GM21381 (cell line): ENCODE results near the gene TNXB.

ENCODE experiments used
- ATAC-seq: cut with Tn5 transposase; IDR thresholded peaks from one replicate; pipeline ENCODE4 v1.9.1; 2021; ENCODE audit warnings: mild to moderate bottlenecking, moderate library complexity; ENCODE audit not compliant: unreplicated experiment

Gene TNXB

DNA sequence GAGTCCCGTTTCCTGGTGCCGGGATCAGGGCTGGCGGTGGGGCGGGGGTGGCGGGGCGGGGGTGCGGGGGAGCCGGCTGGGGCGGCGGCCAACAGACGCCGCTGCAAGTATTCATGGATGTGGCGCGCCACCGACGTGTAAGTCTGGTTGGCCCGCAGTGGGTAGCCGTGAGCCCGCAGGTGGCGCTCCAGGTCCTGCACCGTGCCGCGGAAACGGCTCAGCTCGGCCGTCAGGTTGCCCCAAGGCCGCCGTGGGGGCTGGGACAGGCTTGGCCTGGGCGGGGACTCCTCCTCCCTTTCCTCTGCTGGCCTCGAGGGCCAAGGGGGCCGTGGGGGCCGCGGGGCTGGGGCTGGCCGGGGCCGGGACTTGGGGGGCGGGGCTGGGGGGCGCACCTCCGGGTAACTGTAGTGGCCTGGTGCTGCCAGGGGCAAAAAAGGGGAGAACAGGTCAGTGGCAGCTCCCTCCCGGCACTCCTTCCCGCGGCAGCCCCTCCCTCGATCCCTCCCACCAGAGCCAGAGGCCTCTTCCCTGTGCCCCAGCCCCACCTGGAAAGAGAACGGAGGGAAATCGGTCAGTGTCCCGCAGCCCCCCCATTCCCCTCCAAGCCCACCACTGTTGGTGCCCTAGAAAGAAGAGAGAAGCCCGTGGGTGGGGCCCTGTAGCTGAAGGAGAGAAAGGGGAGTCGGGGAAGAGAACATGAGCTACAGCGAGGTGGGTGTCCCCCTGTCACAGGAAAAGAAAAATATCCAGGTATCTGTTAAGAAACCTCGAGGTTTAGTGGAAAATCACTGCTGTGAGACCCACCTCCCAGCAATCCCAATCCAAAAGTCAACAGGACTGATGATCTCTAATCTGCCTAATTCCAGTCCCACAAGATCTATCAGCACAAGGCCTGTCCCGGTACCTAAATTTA, 21.3 kb downstream of the TNXB start:
- no peak for ATAC-seq

DNA sequence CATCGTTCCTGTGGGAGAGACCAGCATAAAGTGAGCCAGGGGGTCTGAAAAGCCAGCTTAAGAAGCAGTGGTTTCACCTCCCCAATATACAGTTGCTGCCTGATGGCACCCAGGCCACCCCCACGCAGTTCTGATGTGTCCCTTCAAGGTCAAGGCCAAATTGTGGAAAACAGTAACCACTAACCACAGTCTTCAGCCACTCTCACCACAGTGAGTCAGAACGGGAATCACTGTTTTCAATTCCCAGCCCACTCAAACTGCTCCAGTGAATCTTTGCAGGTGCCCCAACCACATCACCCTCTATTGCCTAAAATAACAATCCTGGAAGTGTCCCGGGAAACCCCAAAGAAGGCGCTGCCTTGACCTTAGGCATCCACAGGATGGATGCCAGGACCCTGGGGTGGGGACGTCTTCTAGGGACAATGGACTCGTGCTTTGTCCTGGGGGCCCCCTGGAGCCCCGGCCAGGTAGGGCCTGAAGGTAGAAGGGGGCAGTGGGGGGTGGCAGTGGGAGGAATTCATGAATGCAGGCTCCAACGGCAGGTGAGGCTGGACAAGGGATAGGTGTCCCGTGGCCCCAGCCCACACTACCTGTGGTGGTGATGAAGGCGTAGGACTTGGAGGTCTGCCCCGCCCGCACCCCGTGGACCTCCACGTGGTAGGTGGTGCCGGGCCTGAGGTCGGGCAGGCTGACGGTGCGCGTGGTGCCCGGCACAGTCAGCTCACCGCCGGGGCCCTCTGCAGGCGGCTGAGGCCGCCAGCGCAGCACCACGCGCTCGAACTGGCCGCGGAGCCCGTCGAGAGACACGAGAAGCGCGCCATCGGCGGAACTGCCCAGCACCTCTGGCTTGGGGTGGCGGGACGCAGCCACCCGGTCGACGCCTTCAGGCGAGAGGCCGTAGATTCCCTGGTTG, 22.2 kb downstream of the TNXB start:
- no peak for ATAC-seq

DNA sequence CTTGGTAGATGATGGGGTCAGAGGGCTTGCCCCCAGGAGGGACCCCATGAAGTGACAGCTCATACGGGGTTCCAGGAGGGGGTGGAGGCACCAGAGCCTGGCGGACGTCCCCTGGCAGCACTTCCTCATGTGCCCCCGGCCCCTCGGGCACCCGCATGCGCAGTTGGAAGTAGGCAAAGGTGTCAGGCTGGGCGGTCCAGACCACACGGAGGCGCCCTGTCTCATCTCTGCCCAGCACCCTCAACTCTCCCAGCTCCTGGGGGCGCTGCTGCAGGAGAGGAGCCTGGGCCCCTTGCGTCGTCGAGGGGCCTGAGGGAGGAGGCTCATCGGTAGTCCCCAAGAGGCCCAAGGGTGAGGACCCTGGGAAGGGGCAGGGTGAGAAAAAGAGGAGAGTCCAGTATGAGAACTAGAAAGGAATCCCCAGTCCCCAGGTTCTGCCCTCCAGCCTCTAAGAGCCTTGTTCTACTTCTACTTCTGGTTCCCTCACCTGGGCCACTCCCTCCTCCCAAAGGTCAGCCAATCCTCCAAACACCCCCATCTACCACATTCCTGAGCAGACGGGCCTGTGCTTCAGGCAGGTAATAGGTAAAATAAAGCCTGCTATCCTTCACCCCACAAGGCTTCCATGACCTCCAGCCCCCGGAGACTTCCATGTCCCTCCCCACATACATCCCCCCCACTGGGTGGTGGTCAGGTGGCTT, 23.2 kb downstream of the TNXB start:
- ATAC-seq, result no peak

- no peak for ATAC-seq
These were observed 24.4 kb downstream of the TNXB start for GRCh38 chr6:32084780-32085179.

GRCh38 chr6:32083812-32084768, 25.0 kb downstream of the TNXB start:
- ATAC-seq, result no peak

DNA sequence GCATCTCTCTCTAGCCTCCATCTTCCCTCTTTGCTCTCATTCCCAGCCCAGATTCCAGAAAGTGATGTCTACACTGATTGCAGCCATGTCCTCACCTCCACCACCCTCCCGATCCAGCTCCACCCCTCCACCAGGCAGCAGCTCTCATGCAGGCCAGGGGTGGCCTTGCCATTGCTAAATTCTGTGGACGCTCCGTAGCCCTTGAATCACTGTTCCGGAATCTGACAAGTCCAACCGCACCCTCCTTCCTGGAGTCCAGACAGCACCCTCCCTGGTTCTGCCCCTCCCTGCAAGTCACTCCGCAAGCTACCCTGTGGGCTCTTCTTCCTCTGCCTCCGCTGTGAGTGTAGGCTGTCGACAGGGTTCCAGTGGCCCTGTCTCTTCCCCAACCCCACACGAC, 26.2 kb downstream of the TNXB start:
- no peak for ATAC-seq

DNA sequence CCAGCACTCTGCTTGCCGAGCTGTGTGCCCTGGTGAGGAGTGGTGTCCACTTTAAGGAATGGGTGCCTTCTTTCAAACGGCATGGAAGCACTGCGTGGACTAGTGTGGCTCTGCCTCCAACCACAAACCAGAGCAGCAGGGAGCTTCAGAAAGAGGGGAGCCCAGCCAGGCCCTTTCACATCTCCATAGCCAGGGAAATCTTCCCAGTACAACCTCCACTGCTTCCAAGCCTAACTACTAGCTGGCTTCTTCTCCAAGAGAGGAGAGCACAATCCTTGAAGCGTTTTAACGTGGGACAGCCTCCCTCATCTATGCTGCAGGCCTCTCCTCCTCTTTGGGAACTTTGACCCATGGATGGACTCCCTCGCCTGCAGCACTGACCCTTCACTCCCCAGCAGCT, 26.7 kb downstream of the TNXB start:
- ATAC-seq, result no peak

- no peak for ATAC-seq
These were observed 27.8 kb downstream of the TNXB start for GRCh38 chr6:32081168-32081990.

DNA sequence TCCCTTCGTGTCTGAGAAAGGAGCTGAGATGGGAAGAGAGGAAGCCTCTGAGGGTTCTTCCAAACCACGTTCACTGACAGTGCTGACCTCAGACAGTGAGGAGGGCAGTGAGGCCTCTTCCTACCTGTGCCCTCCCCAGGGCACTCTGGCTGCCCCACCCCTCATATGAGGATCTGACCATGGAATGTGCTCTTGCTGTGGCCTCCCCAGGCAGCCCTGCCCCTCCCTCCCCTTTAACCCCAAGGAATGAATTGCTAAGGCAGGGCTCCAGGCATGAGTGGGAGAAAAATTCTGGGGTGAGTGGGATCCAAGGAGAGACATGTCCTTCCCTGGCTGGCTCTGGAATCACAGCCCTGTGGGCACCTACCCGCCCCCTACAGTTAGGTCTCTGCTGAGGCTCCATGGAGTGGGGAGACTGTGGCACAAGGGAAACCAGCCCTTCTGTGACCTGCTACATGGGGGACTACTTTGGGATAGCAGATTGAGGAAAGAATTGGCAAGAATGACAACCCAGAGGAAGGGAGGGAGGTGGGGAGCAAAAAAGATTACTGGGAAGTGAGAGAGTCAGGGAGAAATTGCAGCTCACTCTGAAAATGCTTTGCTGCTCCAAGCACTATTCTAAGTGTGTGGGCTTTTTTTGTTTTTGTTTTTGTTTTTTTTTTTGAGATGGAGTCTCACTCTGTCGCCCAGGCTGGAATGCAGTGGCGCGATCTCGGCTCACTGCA, 29.4 kb downstream of the TNXB start:
- ATAC-seq, result no peak

DNA sequence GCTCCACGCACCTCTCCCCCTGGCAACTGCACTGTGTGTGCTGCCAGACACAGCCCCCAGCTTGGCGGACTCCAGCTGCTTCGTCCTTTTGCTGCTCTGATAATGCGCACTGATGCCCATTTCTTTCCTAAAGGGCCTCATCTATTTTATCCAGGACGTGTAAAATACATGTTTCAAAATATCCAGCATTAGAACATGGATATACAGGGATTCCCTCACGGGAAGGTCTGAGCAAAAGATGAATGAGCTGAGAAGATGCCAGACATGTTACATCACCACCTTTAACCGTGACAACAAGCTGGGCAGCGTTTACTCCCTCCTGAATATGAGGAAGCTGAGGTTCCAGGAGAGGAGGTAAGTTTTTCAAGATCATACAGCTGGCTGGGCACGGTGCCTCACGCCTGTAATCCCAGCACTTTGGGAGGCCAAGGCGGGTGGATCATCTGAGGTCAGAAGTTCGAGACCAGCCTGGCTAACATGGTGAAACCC, 32.8 kb downstream of the TNXB start:
- no peak for ATAC-seq

- ATAC-seq, result no peak
These were observed 33.4 kb downstream of the TNXB start for GRCh38 chr6:32075781-32076180.

DNA sequence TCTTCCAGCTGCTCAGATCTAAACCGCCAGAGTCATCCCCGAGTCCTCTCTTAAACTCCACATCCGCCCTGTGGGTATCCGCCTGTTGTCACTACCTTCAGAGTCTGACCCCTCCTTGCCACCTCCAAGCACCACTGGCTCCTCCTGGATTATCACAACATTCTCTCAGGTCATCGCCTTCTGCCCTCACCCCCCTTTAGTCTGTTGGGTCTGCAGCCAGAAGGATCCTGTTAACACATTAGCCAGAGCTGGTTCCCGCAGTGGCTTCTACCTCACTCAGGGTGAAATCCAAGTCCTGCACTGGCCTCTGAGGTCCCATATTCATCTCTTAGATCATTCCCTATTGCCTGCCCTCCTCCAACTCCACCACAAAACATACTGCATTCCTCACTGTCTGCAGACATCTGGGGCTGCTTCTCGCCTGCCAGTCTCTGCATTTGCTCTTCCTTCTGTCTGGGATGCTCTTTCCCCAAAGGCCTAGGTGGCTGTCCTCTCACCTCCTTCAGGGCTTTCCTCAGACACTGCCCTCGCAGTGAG, 34.1 kb downstream of the TNXB start:
- ATAC-seq, result no peak

DNA sequence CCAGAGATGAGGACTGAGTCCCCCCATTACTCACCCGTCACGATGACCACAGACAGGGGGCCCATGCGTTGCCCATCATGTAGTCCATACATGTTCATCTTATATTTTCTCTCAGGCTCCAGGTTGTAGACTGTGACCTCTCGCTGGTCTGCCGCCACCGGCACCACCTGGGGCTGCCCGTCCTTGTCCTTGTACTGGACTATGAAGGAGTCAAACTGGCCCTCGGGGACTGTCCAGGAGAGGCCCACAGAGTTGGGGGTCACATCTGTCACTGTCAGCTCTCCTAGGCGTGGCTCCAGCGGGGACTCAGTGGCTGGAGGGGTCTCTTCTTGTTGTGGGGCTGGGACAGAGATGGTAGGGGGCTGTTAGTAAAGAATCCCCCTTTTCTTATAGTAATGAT, 35.5 kb downstream of the TNXB start:
- no peak for ATAC-seq

DNA sequence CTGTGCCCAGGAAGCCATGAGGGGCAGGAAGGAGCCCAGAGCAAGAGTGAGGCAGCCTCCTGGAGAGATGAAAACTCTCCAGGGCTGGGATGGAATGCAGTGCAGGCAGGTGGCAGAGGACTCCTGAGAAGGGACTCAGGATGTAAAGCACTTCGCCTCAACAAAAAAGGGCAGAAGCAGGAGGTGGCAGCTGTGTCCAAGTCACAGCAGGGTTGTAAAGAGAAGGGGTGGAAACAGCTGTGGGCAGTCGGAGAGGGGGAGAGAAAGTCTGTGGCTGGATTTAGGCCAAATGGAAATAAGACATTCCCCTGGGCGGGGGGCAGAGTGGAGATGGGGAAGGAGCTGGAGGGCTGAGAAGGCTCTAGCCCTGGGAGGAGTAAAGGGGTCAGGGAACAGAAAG, 36.0 kb downstream of the TNXB start:
- ATAC-seq, result no peak

DNA sequence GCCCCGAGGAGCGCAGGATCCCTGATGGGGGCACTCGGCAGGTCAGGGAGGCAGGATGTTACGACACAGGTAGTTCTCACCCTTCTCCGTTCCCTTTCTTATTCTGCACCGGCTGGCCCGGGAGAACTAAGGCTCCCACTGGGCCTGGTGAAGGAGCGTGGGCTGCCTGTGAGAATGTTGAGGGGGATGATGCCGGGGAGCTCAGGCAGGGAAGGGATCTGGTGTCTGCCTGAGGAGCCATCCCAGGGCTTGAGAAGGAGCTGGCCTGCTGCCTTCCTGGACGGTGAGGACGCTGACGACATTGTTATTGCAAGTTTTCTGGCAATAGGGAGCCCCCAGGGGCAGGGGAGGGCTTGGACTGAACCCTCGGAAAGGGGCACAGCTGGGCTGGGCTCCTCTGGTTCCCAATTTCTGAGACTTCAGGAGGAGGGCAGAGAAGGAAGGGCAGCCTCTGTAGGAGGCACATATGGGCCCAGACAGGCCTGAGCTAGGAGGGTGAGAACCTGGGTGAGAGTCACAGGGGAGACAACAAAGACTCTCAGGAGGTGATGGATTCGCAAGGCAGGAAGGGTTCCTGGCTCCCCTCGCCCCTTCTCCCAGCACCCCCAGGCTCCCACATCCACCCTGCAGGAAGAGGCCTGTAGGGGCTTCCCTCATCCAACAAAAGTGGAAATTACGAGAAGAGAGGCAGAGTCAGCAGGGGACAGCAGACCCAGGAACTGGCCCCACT, 38.2 kb downstream of the TNXB start:
- ATAC-seq, result no peak

GRCh38 chr6:32069878-32070515, 39.1 kb downstream of the TNXB start:
- no peak for ATAC-seq

GRCh38 chr6:32069460-32069859, 39.7 kb downstream of the TNXB start:
- no peak for ATAC-seq
